ENCODE data around the gene PLA2G2F. TPM values are rescaled to one million over a fixed set of nuclear protein-coding genes. Genes with fewer than 3 reads are reported as not detected.

Gene PLA2G2F
- total and polyA plus RNA-seq, 9 of the 15 experiments (the other 6 are each of a cell fraction or from before 2014, with no cell fraction given), result not detected

GRCh38 chr1:20151906-20152598 is 12.9 kb downstream of the PLA2G2F start (continued):
- TF ChIP-seq, protein P1, sequence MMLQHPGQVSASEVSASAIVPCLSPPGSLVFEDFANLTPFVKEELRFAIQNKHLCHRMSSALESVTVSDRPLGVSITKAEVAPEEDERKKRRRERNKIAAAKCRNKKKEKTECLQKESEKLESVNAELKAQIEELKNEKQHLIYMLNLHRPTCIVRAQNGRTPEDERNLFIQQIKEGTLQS (IDR thresholded peaks at IDR 0.05), result no peak
- TF ChIP-seq, protein P1 (CRISPR knock-in tag; conservative IDR thresholded peaks at IDR 0.05), result no peak
- TF ChIP-seq MAFF (IDR thresholded peaks at IDR 0.05; ENCODE audit: low read length), result no peak
- TF ChIP-seq CHD7 (IDR thresholded peaks at IDR 0.05; ENCODE audit: low read depth, low read length), result no peak
- TF ChIP-seq TFAM (CRISPR knock-in tag; conservative IDR thresholded peaks at IDR 0.05), result no peak
- 0 out of 2 replicates have a peak, but pooled peaks have one; percentile 30 for TF ChIP-seq MYNN (IDR thresholded peaks at IDR 0.05)
- no peak for TF ChIP-seq MYNN (CRISPR knock-in tag; IDR thresholded peaks at IDR 0.05)
- no peak for TF ChIP-seq PHB2 (IDR thresholded peaks at IDR 0.05; ENCODE audit: low read depth)
- TF ChIP-seq TEAD1 (CRISPR knock-in tag; IDR thresholded peaks at IDR 0.05), result peak in 1 of 2 experiments; percentile 49; a peak in 1 of 4 replicates
- no peak for TF ChIP-seq KDM4B (IDR thresholded peaks at IDR 0.05; ENCODE audit: borderline replicate concordance in 2 of 2, low read depth in 1 of 2)
- TF ChIP-seq NUFIP1 (IDR thresholded peaks at IDR 0.05; ENCODE audit: partially characterized antibody), result no peak
- TF ChIP-seq, protein P2, sequence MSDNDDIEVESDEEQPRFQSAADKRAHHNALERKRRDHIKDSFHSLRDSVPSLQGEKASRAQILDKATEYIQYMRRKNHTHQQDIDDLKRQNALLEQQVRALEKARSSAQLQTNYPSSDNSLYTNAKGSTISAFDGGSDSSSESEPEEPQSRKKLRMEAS (CRISPR knock-in tag; IDR thresholded peaks at IDR 0.05), result 0 out of 2 replicates have a peak, but pooled peaks have one; percentile 40
- no peak for TF ChIP-seq THRAP3 (IDR thresholded peaks at IDR 0.05; ENCODE audit: borderline replicate concordance)
- TF ChIP-seq ZNF232 (CRISPR knock-in tag; IDR thresholded peaks at IDR 0.05), result no peak
- no peak for TF ChIP-seq BHLHE40 (IDR thresholded peaks at IDR 0.05; ENCODE audit: low read length)
- TF ChIP-seq RBBP5 (IDR thresholded peaks at IDR 0.05; ENCODE audit: borderline replicate concordance, insufficient read depth, low read length, poor library complexity, severe bottlenecking), result no peak
- no peak for TF ChIP-seq MEF2D (tag; conservative IDR thresholded peaks at IDR 0.05; ENCODE audit: low read depth)

All from K562 (cell line).